GM12801 (cell line): ENCODE measurements around the gene C1orf21.

ENCODE experiments used
- CTCF ChIP-seq: IDR thresholded peaks from one replicate; pipeline ENCODE4 v1.5.1; 2011; ENCODE audit warnings: control low read depth; ENCODE audit not compliant: insufficient read length; ENCODE audit errors: extremely low read depth

Gene C1orf21

DNA sequence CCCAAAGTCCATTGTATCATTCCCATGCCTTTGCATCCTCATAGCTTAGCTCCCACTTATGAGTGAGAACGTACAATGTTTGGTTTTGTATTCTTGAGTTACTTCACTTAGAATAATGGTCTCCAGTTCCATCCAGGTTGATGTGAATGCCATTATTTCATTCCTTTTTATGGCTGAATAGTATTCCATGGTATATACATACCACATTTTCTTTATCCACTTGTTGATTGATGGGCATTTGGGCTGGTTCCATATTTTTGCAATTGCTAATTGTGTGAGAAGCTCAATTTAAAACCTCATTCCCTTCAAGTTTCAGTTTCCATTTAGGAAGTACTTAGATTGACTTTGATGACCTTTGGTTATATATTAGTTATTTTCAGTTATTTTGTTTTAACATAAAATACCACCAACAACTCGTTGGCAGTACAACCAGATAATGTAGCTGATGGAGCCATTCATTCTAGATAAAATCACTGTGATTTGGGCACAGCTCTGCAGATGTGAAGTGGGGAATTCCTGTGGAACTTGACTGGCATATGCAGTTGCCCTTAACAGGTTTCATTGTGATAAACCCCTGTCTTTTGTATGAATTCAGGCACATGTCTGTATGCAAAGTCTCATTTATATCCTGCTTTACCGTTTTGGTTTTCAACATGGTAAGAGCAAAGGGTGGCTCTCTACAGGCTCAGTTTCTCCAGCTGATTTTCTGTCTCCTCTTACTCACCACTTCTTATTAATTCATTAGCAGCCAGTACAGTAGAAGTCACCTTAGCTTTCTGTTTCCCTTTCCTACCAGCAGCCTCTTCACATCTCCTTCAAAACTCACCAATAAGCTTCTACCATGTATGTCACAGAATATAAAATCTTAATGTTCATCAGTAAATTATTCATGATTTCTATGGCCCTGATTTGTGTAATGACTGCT is 170.9 kb downstream of the C1orf21 start:
- TF ChIP-seq CTCF: no peak

- TF ChIP-seq CTCF: no peak
Observed at GRCh38 chr1:184558691-184559090, 171.9 kb downstream of the C1orf21 start.

GRCh38 chr1:184559117-184559713 is 172.4 kb downstream of the C1orf21 start:
- TF ChIP-seq CTCF: no peak

DNA sequence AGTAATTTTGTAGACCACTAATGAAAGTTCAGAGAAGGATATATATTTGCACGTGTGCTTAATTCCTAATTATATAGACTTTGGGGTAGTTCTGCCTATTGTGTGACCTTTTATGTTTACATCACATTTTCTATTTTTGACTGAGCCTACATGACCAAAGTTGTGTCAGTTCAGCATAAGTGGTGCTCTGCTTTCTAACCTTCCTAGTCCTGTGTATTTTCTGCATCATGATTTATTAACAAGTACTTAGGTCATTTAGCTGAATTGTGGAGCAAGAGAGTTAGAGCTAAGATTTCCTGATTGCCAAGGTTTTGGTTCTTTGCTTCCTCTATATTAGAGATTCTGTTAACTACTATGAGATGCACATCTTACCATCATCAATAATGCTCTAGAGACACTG is 176.0 kb downstream of the C1orf21 start:
- no peak for TF ChIP-seq CTCF

DNA sequence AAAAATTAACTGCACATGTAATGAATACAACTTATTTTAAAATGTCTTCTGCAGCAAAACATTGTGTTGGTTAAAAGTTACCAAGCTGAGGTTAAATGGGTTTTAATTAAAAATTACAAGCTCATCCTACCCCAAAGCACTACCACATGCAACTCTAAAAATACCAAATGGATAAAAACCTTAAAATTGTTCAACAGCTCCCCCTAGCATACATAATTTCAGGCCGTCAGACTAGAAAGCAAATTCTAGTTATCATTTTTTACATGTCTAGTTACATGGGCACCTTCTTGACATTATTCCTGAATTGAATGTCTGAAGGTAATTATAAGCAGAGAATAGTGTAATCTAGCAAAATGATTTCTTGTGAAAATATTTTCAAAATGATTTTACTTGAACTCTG is 176.5 kb downstream of the C1orf21 start:
- TF ChIP-seq CTCF: no peak

DNA sequence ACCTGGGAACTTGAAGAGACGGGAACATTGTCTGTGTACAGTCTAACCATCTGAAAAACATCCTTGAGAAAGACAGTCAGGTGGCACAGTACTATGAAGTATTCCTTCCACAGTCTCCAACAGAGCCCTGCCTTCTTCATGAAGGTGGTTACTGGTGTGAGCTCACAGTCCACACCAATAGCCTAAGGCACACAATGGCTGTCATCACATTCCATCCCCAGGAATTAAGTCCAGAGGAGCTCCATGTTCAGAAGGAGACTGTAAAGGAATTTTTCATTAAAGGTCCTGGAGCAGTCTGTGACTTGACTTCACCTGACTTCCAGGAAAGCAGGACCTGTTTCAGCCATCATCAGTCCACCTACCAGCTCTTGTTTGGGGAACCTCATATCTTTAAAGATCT is 180.2 kb downstream of the C1orf21 start:
- no peak for TF ChIP-seq CTCF

DNA sequence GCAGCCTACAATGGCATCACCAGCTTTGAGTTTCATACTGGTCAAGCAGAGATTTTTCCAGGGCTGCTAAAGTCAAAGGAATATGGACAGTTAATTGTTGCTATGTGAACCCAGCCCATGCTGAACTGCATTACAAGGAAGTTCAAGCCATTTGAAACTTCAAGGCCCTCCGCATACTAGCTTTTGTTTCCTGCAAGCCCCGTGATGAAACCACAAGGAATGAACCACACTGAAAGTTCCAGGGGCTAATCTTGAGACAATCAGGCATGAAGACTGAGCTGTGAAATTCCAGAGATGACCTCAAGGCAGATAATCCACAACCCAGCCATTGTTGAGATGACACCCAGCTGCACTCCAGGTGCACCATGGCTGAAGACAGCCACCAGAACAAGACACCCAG is 180.8 kb downstream of the C1orf21 start:
- TF ChIP-seq CTCF: no peak
